Mesodermal cell (in vitro differentiated cells): ENCODE data around the gene MSRB1.
A peak's percentile ranks its signal among the peaks of the same experiment; 100 is the strongest.
"Not testable (repeated sequence)": the region's sequence is repeated elsewhere in the genome, so short reads cannot be mapped to it uniquely, and the experiment has no call there.

ENCODE experiments used
- H3K27ac ChIP-seq: 2 replicates; pipeline ENCODE4 v1.7.0; 2013; ENCODE audit warnings: mild to moderate bottlenecking, low read depth, low read length, moderate library complexity; ENCODE audit not compliant: severe bottlenecking
- H3K36me3 ChIP-seq: 2 replicates; pipeline ENCODE4 v1.7.1; 2013; ENCODE audit warnings: mild to moderate bottlenecking, low read length, moderate library complexity; ENCODE audit not compliant: control insufficient read depth, insufficient read depth
- H3K4me1 ChIP-seq: one replicate; pipeline ENCODE4 v1.7.1; 2013; ENCODE audit warnings: mild to moderate bottlenecking, low read length; ENCODE audit not compliant: insufficient read depth, control insufficient read depth, poor library complexity, severe bottlenecking
- H3K4me3 ChIP-seq: 2 replicates; pipeline ENCODE4 v1.7.0; 2013; ENCODE audit warnings: low read length, control low read depth, mild to moderate bottlenecking; ENCODE audit not compliant: insufficient read depth, poor library complexity, severe bottlenecking; ENCODE audit errors: extremely low read depth
- H3K9me3 ChIP-seq: 2 replicates; pipeline ENCODE4 v1.7.1; 2013; ENCODE audit warnings: mild to moderate bottlenecking, low read length, moderate library complexity; ENCODE audit not compliant: control insufficient read depth
- WGBS, 2 experiments: methylation state at CpG; one replicate each; pipeline ENCODE4 v1.1.5; 2013; ENCODE audit warnings: missing lambda C conversion rate in 2 of 2; ENCODE audit not compliant: insufficient coverage in 2 of 2; 5-methylcytosine and 5-hydroxymethylcytosine counted together

The MSRB1 gene

GRCh38 chr16:1966460-1966859 lies 23.5 kb upstream of the MSRB1 start, which contains the start of gene RNF151:
Gene RNF151 (plus strand): TSS chr16:1966856. CDS start chr16:1966882, 26 bp downstream.
- 87 to 100% methylated on average over 1 to 6 of the region's 6 CpGs for WGBS, 2 experiments
- H3K27ac ChIP-seq, result no peak within 1 kb of the TSS
- peaks cover 25% of the 10 kb centered on the region for H3K4me1 ChIP-seq
- no peaks in the 10 kb centered on the region for H3K9me3 ChIP-seq
- H3K36me3 ChIP-seq, result peaks cover 25% of the 10 kb centered on the region
- H3K4me3 ChIP-seq, result peak within 1 kb of the TSS; percentile 96

- Histone ChIP-seq H3K4me3 (peak overlapping the region; percentile 96), H3K4me1 (peaks cover 25% of the 10 kb centered on the region), H3K9me3 (no peaks in the 10 kb centered on the region), H3K27ac (peak overlapping the region; percentile 91), H3K36me3 (peaks cover 28% of the 10 kb centered on the region)
- WGBS, 2 experiments, result 26 to 27% methylated on average over 23 to 24 of the region's 24 CpGs
Observed at GRCh38 chr16:1965396-1966001, 22.5 kb upstream of the MSRB1 start.

GRCh38 chr16:1964506-1965395 lies 21.8 kb upstream of the MSRB1 start, which contains the start of gene RPS2:
Gene RPS2 (minus strand): TSS chr16:1964826. CDS start chr16:1964625, 201 bp downstream.
- peak within 1 kb of the TSS; percentile 96 for H3K4me3 ChIP-seq
- H3K36me3 ChIP-seq, result peaks cover 28% of the 10 kb centered on the region
- no peaks in the 10 kb centered on the region for H3K9me3 ChIP-seq
- peaks cover 29% of the 10 kb centered on the region for H3K4me1 ChIP-seq
- WGBS, 2 experiments, result 0 to 1% methylated on average over 78 to 87 of the region's 97 CpGs
- H3K27ac ChIP-seq, result peak within 1 kb of the TSS; percentile 91

- peak overlapping the region; percentile 91 for H3K27ac ChIP-seq
- H3K4me3 ChIP-seq, result peak overlapping the region; percentile 96
- peaks cover 29% of the 10 kb centered on the region for H3K4me1 ChIP-seq
- H3K36me3 ChIP-seq, result peaks cover 28% of the 10 kb centered on the region
- WGBS, 2 experiments, result 2 to 3% methylated on average over 25 to 31 of the region's 44 CpGs
- H3K9me3 ChIP-seq, result no peaks in the 10 kb centered on the region
Observed at GRCh38 chr16:1963806-1964505, 21.0 kb upstream of the MSRB1 start.

- Histone ChIP-seq H3K4me1 (peaks cover 29% of the 10 kb centered on the region), H3K36me3 (peaks cover 28% of the 10 kb centered on the region), H3K27ac (peak overlapping the region; percentile 36), H3K4me3 (peak overlapping the region; percentile 96)
- not testable (repeated sequence) for H3K9me3 ChIP-seq
- 88 to 93% methylated on average over 18 to 24 of the region's 37 CpGs for WGBS, 2 experiments
Observed at GRCh38 chr16:1962161-1963153, 19.5 kb upstream of the MSRB1 start.

GRCh38 chr16:1961651-1962067 lies 18.7 kb upstream of the MSRB1 start:
- WGBS, 2 experiments, result 61 to 65% methylated on average over 6 of the region's 6 CpGs
- H3K27ac ChIP-seq, result no peak overlapping the region

GRCh38 chr16:1960665-1961630 lies 17.9 kb upstream of the MSRB1 start:
- Histone ChIP-seq H3K36me3 (peaks cover 28% of the 10 kb centered on the region), H3K4me1 (peaks cover 28% of the 10 kb centered on the region), H3K9me3 (no peaks in the 10 kb centered on the region), H3K4me3 (peak overlapping the region; percentile 90), H3K27ac (peak overlapping the region; percentile 18)
- 52 to 62% methylated on average over 14 to 18 of the region's 20 CpGs for WGBS, 2 experiments

More at GRCh38 chr16:1961651-1962067, 18.7 kb upstream of the MSRB1 start:
- peaks cover 28% of the 10 kb centered on the region for H3K36me3 ChIP-seq
- H3K4me3 ChIP-seq, result no peak overlapping the region
- H3K4me1 ChIP-seq, result peaks cover 29% of the 10 kb centered on the region
- H3K9me3 ChIP-seq, result no peaks in the 10 kb centered on the region

DNA sequence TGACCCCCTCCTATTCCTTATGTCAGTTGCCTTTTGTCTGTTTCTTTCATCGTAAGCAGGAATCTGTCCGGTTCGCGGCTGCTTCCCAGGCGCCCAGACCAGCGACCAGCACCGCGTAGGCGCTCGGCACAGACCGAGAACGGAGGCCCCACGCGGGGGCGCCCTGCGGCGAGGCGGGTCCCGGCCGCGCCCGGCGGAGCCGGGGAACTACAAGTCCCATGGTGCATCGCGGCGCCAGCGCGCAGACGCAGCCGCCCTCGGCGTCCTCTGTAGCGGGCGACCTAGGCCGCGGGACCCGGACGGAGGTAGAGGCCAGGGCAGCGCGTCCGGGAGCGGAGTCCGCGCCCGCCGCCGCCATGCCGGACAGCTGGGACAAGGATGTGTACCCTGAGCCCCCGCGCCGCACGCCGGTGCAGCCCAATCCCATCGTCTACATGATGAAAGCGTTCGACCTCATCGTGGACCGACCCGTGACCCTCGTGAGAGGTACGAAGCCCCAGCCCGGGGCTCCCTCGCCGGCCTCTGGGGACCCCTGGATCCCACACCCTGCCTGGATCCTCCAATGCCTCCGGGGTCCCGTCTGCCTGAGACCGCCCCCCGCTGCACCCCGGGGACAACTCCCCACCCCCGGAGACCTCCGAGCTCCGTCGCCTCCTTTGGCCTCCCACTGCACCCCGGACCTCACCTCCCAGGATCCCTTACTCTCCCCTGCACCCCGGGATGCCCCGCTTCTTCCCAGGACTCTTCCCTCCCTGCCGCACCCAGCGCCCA lies 16.5 kb upstream of the MSRB1 start, which contains the start of gene NDUFB10:
Gene NDUFB10 (plus strand): TSS at position 270 of the 771 bp plus-strand sequence. CDS start 87 bp downstream, at position 357.
- H3K4me1 ChIP-seq, result peaks cover 24% of the 10 kb centered on the region
- WGBS, 2 experiments, result 0% methylated on average over 67 to 70 of the region's 79 CpGs
- peak within 1 kb of the TSS; percentile 18 for H3K27ac ChIP-seq
- H3K4me3 ChIP-seq, result peak within 1 kb of the TSS; percentile 90
- peaks cover 28% of the 10 kb centered on the region for H3K36me3 ChIP-seq
- no peaks in the 10 kb centered on the region for H3K9me3 ChIP-seq
